AG10803 (cell line): Measurements from ENCODE around the gene STIP1.
A peak's percentile ranks its signal among the peaks of the same experiment; 100 is the strongest.

ENCODE experiments used
- DNase-seq: peaks from one replicate; pipeline ENCODE4 v3.0.0; 2010; ENCODE audit warnings: low read depth
- H3K4me3 ChIP-seq: 2 replicates; pipeline ENCODE4 v1.5.1; 2011; ENCODE audit warnings: mild to moderate bottlenecking, low read length, control low read depth
- TF ChIP-seq, protein P1 (sequence below): conservative IDR thresholded peaks from 2 replicates; pipeline ENCODE4 v1.5.1; 2011; ENCODE audit warnings: mild to moderate bottlenecking, low read length, control low read depth, inconsistent platforms

The STIP1 gene

DNA sequence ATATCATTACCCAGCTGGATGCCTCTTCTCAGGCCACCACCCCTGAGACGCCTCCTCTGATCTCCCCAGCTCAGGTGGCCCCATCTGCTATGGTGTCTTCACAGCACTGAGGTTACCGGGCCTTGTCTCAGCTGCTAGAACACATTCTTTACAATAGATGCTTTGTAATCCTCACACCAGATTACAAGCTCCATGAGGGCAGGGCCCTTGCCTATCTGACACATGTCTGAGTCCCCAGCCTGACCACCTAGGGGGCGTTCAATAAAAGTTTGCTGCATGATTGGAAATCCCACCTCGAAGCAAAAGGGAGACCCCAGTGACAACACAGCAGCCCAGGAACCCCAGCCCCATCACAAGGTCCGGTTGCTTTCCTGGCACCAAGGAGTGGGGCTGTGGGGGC, 22.0 kb upstream of the STIP1 start:
- TF ChIP-seq, protein P1, sequence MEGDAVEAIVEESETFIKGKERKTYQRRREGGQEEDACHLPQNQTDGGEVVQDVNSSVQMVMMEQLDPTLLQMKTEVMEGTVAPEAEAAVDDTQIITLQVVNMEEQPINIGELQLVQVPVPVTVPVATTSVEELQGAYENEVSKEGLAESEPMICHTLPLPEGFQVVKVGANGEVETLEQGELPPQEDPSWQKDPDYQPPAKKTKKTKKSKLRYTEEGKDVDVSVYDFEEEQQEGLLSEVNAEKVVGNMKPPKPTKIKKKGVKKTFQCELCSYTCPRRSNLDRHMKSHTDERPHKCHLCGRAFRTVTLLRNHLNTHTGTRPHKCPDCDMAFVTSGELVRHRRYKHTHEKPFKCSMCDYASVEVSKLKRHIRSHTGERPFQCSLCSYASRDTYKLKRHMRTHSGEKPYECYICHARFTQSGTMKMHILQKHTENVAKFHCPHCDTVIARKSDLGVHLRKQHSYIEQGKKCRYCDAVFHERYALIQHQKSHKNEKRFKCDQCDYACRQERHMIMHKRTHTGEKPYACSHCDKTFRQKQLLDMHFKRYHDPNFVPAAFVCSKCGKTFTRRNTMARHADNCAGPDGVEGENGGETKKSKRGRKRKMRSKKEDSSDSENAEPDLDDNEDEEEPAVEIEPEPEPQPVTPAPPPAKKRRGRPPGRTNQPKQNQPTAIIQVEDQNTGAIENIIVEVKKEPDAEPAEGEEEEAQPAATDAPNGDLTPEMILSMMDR, result no peak
- DNase-seq, result no peak
- no peak overlapping the region for H3K4me3 ChIP-seq

DNA sequence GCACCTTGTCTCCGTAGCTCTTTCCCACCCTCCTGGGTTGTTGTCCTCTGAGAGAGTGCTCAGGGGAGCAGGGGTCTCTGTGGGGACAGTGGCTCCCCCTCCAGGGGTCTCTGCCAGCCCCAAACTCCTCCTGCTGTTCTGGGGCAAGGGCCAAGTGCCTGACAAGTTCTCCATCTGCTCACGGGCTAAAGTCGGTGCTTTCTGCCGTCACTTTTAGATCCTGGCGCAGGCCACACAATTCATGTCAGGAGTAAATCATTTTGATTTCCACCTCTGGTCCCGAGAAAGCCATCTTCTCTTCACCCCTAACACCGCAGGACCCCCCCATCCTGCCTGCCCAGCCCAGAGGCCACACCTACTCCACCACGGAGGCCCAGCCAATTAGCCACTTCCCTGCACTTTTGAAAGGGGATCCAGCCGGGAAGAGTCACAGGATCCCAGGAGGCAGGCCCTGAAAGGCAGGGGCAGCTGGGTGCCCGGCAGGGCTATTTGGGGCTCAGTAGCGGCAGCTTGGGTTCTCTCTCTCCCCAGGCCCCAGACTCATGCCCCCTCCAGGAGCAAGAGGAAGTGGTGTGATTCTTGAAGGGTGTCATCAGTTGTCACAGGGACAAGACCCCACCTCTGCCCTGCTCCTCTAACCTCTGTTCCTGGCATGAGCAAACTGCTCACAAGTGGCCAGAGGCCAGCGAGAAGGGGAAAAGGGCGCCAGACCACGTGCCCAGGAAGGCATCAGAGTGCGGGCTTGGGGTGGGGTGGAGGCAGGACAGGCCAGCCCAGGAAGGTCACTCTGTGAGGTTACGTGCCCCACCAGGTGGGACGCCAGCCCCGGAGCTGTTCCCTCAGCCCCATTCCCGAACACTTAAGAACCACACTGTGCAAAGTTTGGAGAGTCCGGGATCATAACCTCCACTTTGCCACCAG, 21.3 kb upstream of the STIP1 start:
- TF ChIP-seq, protein P1, result no peak
- no peak for DNase-seq
- peak overlapping the region; percentile 66 for H3K4me3 ChIP-seq

DNA sequence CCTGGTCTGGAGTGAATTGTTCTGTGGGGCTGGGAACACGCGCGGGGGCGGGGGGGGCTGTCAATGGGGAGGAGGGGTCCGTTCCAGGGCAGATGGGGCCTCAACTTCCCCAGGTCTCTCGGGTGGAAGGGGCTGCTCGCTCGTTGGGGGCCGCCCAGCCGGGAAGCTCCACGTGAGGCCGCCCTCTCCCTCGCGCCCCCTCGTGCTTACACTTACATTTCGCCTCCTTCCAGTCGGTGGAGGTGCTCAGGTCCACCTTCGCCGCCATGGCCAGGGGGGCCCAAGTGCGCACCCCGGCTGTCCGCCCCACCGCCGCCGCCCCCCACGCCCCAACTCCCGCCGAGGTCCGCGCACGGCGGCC, 20.5 kb upstream of the STIP1 start:
- peak overlapping the region; percentile 66 for H3K4me3 ChIP-seq
- DNase-seq, result no peak
- TF ChIP-seq, protein P1, result no peak

GRCh38 chr11:64165842-64166635, 19.9 kb upstream of the STIP1 start, which contains the start of gene MACROD1:
MACROD1 (minus strand) TSS chr11:64166113; CDS start chr11:64165994, 119 bp downstream.
- DNase-seq, result peak; percentile 76
- peak within 1 kb of the TSS; percentile 66 for H3K4me3 ChIP-seq
- TF ChIP-seq, protein P1, result no peak

DNA sequence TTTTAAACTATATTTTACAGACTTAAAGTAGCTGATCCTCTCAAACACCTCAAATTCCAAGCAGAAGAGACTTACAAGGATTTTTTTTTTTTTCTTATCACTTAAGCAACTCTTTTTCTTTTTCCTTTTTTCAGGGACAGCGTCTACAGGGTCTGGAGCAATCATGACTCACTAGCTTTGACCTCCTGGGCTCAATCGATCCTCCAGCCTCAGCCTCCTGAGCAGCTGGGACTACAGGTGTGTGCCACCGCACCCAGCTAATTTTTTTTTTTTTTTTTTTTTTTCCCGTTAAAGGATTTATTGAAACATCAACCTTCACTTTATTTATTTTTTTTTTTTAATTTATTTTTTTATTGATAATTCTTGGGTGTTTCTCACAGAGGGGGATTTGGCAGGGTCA, 15.6 kb upstream of the STIP1 start:
- TF ChIP-seq, protein P1, result no peak
- no peak for DNase-seq
- H3K4me3 ChIP-seq, result no peak overlapping the region

DNA sequence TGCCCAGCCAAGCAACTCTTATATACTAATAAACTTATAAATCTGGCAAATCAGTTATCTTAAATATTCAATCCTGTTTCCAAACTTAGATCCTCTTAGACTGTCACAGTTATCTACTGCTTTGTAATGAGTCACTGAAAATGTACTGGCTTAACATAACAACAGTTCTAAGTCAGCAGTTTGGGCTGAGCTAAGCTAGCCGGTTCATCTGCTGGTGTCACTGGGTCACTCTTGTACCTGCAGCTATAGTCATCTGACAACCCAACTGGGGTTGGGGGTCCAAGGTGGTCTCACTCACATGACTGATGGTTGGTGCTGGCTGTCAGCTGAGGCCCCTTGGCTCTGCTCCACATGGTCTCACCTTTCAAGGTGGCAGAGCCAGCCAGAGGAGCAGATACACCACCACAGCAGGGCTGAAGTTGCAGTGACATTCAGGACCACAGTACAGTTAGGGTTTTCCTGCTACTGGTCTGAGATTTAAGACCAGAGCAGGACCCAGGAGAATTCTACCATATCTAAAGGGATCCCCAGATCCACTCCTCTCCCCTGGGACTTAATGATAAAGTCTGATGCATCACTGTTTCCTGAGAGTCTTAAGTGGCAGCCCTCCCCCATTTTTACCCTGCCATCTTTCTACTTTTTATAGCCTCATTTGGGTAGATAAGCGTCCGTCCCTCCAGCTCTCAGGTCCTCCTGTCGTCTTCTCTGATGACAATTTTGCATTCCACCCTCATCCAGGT, 12.2 kb upstream of the STIP1 start:
- TF ChIP-seq, protein P1, result no peak
- no peak overlapping the region for H3K4me3 ChIP-seq
- DNase-seq, result no peak
